Ishikawa (cell line): ENCODE data around the gene BRCA2.

Experiments used
- CEBPB ChIP-seq: IDR thresholded peaks from 2 replicates; pipeline ENCODE4 v1.6.1; 2012
- CREB1 ChIP-seq: IDR thresholded peaks from 2 replicates; pipeline ENCODE4 v1.6.1; 2012; ENCODE audit warnings: low read depth
- EGR1 ChIP-seq: IDR thresholded peaks from 2 replicates; pipeline ENCODE4 v1.6.1; 2012
- EP300 ChIP-seq: IDR thresholded peaks from 2 replicates; pipeline ENCODE4 v1.6.1; 2012; ENCODE audit warnings: borderline replicate concordance
- FOXM1 ChIP-seq: IDR thresholded peaks from 2 replicates; pipeline ENCODE4 v1.6.1; 2012; ENCODE audit warnings: low read depth, borderline replicate concordance
- NFIC ChIP-seq: IDR thresholded peaks from 2 replicates; pipeline ENCODE4 v1.6.1; 2012
- RAD21 ChIP-seq: IDR thresholded peaks from 2 replicates; pipeline ENCODE4 v1.6.1; 2012; ENCODE audit warnings: low read depth
- TAF1 ChIP-seq: IDR thresholded peaks from 2 replicates; pipeline ENCODE4 v1.6.1; 2012; ENCODE audit warnings: low read depth, mild to moderate bottlenecking
- TCF12 ChIP-seq: IDR thresholded peaks from 2 replicates; pipeline ENCODE4 v1.6.1; 2012; ENCODE audit warnings: low read depth
- TEAD4 ChIP-seq: IDR thresholded peaks from 2 replicates; pipeline ENCODE4 v1.6.1; 2012
- YY1 ChIP-seq: IDR thresholded peaks from 2 replicates; pipeline ENCODE4 v1.6.1; 2012; ENCODE audit warnings: low read depth
- ZBTB7A ChIP-seq: IDR thresholded peaks from 2 replicates; pipeline ENCODE4 v1.6.1; 2012; ENCODE audit warnings: low read depth
- TF ChIP-seq, protein P1 (sequence below): IDR thresholded peaks from 2 replicates; pipeline ENCODE4 v1.6.1; 2012
- TF ChIP-seq, protein P2 (sequence below): IDR thresholded peaks from 2 replicates; pipeline ENCODE4 v1.6.1; 2012; ENCODE audit warnings: low read depth, mild to moderate bottlenecking
- TF ChIP-seq, protein P3 (sequence below): IDR thresholded peaks from 2 replicates; pipeline ENCODE4 v1.6.1; 2012

The BRCA2 gene

DNA sequence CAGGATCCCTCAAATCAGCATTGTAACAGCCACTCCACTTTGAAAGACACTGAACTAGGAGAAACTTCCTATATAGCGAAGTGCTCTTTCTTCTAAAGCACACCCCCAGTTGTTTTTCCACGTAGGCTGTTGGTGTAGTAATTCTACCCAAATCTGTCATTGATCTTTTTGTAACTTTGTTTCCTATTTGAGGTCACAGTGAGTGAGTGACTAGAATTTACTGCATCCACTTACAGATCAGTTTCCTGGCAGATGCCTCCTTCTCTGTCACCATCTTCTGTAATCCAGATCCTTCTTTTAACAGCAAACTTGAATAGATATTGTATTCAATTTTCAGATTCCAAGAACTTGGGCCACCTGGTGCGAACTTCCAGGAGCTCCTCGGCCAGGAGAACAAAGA lies 15.4 kb upstream of the BRCA2 start:
- TF ChIP-seq CREB1: no peak
- TF ChIP-seq, protein P1, sequence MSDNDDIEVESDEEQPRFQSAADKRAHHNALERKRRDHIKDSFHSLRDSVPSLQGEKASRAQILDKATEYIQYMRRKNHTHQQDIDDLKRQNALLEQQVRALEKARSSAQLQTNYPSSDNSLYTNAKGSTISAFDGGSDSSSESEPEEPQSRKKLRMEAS: no peak
- TF ChIP-seq TEAD4: no peak
- no peak for TF ChIP-seq TCF12
- TF ChIP-seq TAF1: no peak
- no peak for TF ChIP-seq RAD21
- TF ChIP-seq ZBTB7A: no peak
- no peak for TF ChIP-seq YY1
- no peak for TF ChIP-seq NFIC
- no peak for TF ChIP-seq CEBPB
- no peak for TF ChIP-seq EGR1
- TF ChIP-seq EP300: no peak

DNA sequence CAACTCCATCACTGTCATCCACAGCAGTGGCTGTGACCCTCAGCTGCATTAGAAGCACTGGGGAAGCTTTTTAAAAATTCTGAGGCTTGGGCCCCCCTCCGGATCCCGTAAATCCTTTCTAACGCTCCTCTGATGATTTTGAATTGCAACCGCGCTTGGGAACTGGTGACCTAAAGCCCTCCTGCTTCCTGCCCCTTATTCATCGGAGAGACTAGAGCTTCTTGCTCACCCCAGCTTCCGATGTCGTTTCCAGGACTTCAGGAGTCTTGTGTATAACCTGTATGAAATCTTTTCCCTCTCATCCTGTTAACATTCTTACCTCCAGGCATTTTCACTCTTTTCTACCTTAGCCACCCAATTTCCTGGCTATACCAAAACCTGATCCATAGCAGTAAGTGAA lies 14.9 kb upstream of the BRCA2 start:
- TF ChIP-seq EP300: no peak

DNA sequence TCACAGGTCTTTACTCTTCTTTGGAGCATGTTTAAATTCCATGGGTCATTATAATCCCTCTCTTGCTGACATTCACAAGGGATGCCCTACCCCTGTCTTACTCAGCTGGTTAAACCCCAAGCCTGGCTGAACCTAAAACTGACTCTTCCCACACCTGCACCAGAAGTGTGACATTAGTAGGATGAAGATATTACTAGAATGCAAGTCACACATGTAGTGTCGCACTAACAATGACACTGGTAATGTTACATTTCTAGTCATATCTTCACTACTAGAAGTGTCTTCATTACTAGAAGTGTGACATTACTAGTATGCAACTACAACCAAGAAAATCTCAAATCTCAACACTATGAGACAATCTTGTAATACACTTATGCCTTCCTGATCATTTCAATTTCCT lies 14.4 kb upstream of the BRCA2 start:
- TF ChIP-seq TCF12: no peak
- no peak for TF ChIP-seq TEAD4
- TF ChIP-seq EGR1: no peak
- TF ChIP-seq CEBPB: no peak
- no peak for TF ChIP-seq ZBTB7A
- no peak for TF ChIP-seq TAF1

DNA sequence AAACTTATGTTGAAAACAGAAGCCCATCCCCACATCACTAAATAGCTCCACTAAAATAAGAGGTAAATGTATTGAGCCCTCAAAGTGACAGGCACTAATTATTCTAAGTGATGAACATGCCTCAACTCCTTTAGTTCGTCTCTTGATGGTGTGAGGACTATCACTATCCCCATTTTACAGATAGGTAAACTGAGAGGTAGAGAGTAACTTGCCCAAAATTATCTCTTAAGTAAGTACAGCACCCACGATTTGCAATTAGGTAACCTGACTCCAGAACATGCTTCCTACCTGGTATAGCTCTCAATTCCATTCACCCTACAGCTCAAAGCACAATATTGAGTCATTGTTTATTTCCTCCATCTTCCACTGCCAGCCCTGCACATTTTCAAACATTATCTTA lies 12.8 kb upstream of the BRCA2 start:
- TF ChIP-seq CREB1: no peak
- no peak for TF ChIP-seq ZBTB7A
- TF ChIP-seq RAD21: no peak
- TF ChIP-seq EGR1: no peak

DNA sequence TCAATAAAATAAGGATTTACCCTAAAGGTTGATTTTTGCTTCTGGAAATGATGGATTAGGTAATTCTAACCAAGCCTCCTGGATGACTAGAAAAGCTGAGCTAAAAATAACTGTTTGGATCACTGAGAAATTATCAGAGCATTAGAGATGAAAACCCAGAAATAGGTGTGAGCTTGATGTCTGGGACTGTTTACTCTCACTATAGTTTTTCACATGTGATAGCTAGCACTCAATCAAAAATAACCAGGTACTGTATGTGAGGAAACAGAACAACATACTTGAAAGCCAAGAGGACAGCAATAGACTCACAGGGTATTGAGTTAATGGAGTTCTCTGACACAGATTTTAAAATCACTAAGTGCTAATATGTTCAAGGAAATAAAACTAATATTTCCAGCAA lies 9.7 kb upstream of the BRCA2 start:
- TF ChIP-seq RAD21 (no peak), NFIC (no peak)
- TF ChIP-seq, protein P2, sequence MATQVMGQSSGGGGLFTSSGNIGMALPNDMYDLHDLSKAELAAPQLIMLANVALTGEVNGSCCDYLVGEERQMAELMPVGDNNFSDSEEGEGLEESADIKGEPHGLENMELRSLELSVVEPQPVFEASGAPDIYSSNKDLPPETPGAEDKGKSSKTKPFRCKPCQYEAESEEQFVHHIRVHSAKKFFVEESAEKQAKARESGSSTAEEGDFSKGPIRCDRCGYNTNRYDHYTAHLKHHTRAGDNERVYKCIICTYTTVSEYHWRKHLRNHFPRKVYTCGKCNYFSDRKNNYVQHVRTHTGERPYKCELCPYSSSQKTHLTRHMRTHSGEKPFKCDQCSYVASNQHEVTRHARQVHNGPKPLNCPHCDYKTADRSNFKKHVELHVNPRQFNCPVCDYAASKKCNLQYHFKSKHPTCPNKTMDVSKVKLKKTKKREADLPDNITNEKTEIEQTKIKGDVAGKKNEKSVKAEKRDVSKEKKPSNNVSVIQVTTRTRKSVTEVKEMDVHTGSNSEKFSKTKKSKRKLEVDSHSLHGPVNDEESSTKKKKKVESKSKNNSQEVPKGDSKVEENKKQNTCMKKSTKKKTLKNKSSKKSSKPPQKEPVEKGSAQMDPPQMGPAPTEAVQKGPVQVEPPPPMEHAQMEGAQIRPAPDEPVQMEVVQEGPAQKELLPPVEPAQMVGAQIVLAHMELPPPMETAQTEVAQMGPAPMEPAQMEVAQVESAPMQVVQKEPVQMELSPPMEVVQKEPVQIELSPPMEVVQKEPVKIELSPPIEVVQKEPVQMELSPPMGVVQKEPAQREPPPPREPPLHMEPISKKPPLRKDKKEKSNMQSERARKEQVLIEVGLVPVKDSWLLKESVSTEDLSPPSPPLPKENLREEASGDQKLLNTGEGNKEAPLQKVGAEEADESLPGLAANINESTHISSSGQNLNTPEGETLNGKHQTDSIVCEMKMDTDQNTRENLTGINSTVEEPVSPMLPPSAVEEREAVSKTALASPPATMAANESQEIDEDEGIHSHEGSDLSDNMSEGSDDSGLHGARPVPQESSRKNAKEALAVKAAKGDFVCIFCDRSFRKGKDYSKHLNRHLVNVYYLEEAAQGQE: no peak

DNA sequence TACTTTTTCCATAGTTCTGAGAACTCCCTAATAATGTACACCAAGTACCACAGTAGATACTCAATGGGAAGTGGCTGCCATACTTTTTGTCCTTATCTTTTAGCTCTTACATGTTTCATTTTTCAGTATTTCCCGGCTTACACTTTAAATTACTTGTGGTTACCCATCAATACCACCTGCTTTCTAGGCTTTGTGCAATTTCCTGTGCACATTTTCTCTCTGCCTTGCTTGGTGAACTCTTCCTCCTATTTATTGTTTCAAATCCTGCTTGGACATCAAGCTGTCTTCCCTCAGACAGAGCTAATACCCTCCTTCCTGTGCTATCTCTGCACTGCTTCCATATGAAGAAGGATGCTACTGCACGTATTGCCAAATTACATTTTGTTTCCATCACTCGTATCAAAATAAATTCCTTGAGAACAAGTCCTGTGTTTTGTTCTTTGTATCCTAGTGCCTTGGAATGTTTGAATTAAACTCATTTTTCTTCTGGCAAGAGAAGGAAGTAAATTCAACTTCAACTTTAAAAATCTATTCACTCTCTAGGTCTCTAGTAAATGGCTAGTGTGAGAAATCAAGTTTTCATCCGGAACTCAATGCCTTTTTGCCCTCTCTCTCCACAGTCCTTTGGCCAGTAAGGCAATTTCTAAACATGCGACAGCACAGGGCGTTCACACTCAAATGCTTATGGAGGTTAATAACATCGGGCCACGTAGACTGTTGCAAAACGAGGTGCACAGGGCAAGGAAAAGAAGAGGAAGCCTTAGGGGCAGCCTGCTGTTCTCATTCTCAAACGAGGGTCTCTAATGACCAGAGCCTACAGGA lies 5.8 kb upstream of the BRCA2 start:
- no peak for TF ChIP-seq TEAD4
- no peak for TF ChIP-seq CEBPB

DNA sequence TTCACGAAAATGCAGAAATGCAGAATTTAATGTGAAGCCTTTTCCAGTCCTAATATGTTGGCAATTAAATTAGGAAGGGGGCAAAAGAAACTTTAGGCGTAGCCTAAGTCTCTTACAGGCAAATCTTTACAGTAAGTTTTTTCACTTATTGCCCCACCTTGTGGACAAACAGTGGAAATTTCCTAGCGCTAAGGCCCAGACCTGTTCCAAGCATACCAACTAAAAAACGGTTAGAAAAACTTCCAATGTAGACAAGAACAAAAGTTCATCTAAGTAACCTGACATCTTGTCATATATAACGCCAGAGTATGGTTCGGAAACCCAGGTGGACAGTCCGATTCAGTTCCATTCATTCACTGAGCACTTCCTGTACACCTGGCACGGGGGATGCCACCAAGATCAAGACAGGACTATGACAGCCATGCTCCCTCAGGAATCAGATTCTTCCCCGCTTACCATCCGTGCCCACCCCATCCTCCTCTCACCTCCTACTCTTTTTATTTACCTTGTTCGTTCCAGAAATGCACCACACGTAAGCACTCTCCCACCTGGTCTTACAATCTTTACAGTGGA lies 5.1 kb upstream of the BRCA2 start:
- TF ChIP-seq YY1: no peak
- peak; percentile 74 for TF ChIP-seq RAD21
- no peak for TF ChIP-seq NFIC
- TF ChIP-seq FOXM1: no peak
- TF ChIP-seq, protein P3, sequence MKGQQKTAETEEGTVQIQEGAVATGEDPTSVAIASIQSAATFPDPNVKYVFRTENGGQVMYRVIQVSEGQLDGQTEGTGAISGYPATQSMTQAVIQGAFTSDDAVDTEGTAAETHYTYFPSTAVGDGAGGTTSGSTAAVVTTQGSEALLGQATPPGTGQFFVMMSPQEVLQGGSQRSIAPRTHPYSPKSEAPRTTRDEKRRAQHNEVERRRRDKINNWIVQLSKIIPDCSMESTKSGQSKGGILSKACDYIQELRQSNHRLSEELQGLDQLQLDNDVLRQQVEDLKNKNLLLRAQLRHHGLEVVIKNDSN: no peak
- TF ChIP-seq, protein P2: no peak
- no peak for TF ChIP-seq CREB1

DNA sequence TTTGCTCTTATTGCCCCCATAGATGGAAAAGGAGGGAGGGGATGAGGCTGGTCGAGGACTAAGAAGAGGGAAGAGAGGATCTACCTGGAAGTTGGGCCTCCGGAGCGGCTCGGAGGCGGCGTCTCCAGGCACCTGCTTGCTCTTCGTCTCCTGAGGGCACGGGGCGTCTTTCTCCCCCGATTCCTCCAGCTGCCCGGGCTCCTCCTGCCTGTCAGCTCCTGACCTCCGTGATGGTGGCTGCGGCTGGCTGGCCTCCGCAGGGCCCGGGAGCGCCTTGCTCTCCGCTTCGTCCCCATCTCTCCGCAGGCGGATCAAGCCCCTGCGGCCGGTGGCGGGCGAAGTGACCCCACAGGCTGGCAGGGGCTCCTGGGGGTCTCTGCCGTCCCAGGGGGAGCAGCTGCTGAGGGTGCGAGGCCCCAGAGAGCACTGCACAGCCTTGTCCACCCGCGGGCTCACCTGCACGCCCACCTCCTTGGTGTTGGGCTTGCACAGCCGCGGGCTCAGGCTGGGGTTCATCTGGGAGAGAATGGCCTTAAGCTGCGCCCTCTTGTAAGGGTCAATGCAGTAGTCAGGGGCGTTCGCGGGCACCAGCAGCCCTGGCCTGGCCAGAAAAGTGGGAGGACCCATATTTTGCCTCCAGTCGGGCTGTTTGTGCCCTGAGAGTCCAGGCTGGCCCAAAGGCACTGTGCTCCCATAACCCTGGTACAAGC lies 4.0 kb upstream of the BRCA2 start:
- TF ChIP-seq, protein P2: no peak
- TF ChIP-seq TCF12: no peak
- TF ChIP-seq TAF1: no peak
- TF ChIP-seq, protein P3: no peak
- no peak for TF ChIP-seq EP300
- no peak for TF ChIP-seq ZBTB7A
- no peak for TF ChIP-seq FOXM1
- no peak for TF ChIP-seq RAD21
- TF ChIP-seq CREB1: no peak
- TF ChIP-seq TEAD4: no peak
- TF ChIP-seq, protein P1: no peak
- no peak for TF ChIP-seq EGR1
- no peak for TF ChIP-seq YY1
- TF ChIP-seq CEBPB: no peak
- TF ChIP-seq NFIC: no peak
